K562 (cell line): ENCODE results near the gene MEF2D. TPM values are rescaled to one million over a fixed set of nuclear protein-coding genes. Genes with fewer than 3 reads are reported as not detected.
A peak's percentile ranks its signal among the peaks of the same experiment; 100 is the strongest.

ENCODE experiments used
- ATAC-seq: fragments of 200-7000 bp; cut with Tn5 transposase; 3 replicates; pipeline ENCODE4 v1.9.1; 2020; ENCODE audit warnings: moderate library complexity
- BruUV-seq: library from RNA; stranded (reverse); fragments of 400-500 nt; replicated peaks from 2 replicates; lab custom pipeline; 2021; lab: Mats Ljungman, UMichigan
- CTCF ChIA-PET: fragments of 300-600 bp; formaldehyde crosslinking; extraction: SDS; loops from one replicate; lab custom pipeline; 2021; ENCODE audit warnings: low intra/inter-chr PET ratio; lab: Yijun Ruan, JAX
- POLR2A ChIA-PET: fragments of 300-600, 350-650 bp; sonication (Branson Sonifier 250); formaldehyde crosslinking; extraction: SDS; loops from one replicate; lab custom pipeline; 2021; ENCODE audit warnings: antibody characterized with exemption, inconsistent platforms; lab: Yijun Ruan, JAX
- DNase-seq, 4 experiments: peaks; one replicate each; pipeline versions ENCODE4 v3.0.0 to v3.0.0-alpha.2; 2011 to 2018; ENCODE audit warnings: low spot score in 3 of 4, mixed read lengths in 3 of 4; ENCODE audit errors: extremely low read depth in 1 of 4
- FAIRE-seq: peaks from 2 replicates; lab custom pipeline; 2011; peaks lifted over from hg19 to GRCh38; lab: Jason Lieb, UNC
- H2AFZ ChIP-seq: 2 replicates; pipeline ENCODE4 v1.6.0; 2011; ENCODE audit warnings: low read depth, low read length, control low read depth, inconsistent platforms
- H3K27ac ChIP-seq: fragments of 200-600 bp; 3 replicates; pipeline ENCODE4 v1.8.0; 2011; ENCODE audit warnings: low read depth, mild to moderate bottlenecking, control low read depth, inconsistent platforms, low read length, moderate library complexity, mixed read lengths; ENCODE audit errors: extremely low read depth
- H3K27me3 ChIP-seq, 2 experiments: fragments of 300-600 bp in 1 of 2; 2 replicates in 1 of 2; 3 replicates in 1 of 2; pipeline versions ENCODE4 v1.6.0 to v1.8.0; 2011; ENCODE audit warnings: inconsistent platforms in 2 of 2, low read length in 2 of 2, mild to moderate bottlenecking in 1 of 2, mixed read lengths in 1 of 2, moderate library complexity in 1 of 2; ENCODE audit not compliant: control insufficient read depth in 2 of 2, insufficient read depth in 2 of 2
- H3K36me3 ChIP-seq: fragments of 300-600 bp; 3 replicates; pipeline ENCODE4 v1.8.0; 2011; ENCODE audit warnings: mild to moderate bottlenecking, low read length, inconsistent platforms; ENCODE audit not compliant: control insufficient read depth, insufficient read depth
- H3K4me1 ChIP-seq, 2 experiments: fragments of 200-600 bp in 1 of 2; replicated peaks in 1 of 2; 2 replicates in 1 of 2; 3 replicates in 1 of 2; pipeline versions ENCODE4 v1.5.1 to v1.8.0; 2011; ENCODE audit warnings: inconsistent platforms in 2 of 2, low read length in 2 of 2, mild to moderate bottlenecking in 1 of 2, mixed read lengths in 1 of 2, moderate library complexity in 1 of 2; ENCODE audit not compliant: control insufficient read depth in 2 of 2, insufficient read depth in 2 of 2
- H3K4me2 ChIP-seq: 2 replicates; pipeline ENCODE4 v1.6.1; 2011; ENCODE audit warnings: low read length, control low read depth, inconsistent platforms, mixed read lengths; ENCODE audit not compliant: insufficient read depth
- H3K4me3 ChIP-seq: fragments of 200-600 bp; sonication (generic), shearing (Covaris generic); 2 replicates; pipeline ENCODE4 v1.5.1; 2016; ENCODE audit warnings: control low read depth, inconsistent platforms
- H3K79me2 ChIP-seq: fragments of 200-600 bp; 3 replicates; pipeline ENCODE4 v1.8.0; 2011; ENCODE audit warnings: low read length, inconsistent platforms; ENCODE audit not compliant: control insufficient read depth, insufficient read depth
- H3K9ac ChIP-seq, 2 experiments: 2 replicates each; pipeline versions ENCODE4 v1.6.0 to v1.6.1; 2011; ENCODE audit warnings: low read depth in 2 of 2, low read length in 2 of 2, control low read depth in 1 of 2, inconsistent platforms in 1 of 2, mild to moderate bottlenecking in 1 of 2, mixed read lengths in 1 of 2; ENCODE audit not compliant: insufficient read depth in 1 of 2
- H3K9me1 ChIP-seq: one replicate; pipeline ENCODE4 v1.6.0; 2011; ENCODE audit warnings: inconsistent platforms, mild to moderate bottlenecking, low read length, moderate library complexity; ENCODE audit not compliant: control insufficient read depth, insufficient read depth
- H3K9me3 ChIP-seq: replicated peaks from 2 replicates; pipeline ENCODE4 v1.5.1; 2011; ENCODE audit warnings: low read depth, low read length, inconsistent platforms; ENCODE audit not compliant: control insufficient read depth, insufficient read depth
- H4K20me1 ChIP-seq: replicated peaks from 2 replicates; pipeline ENCODE4 v1.6.1; 2011; ENCODE audit warnings: low read length, inconsistent platforms, mixed read lengths; ENCODE audit not compliant: control insufficient read depth, insufficient read depth
- ATF3 ChIP-seq, 2 experiments: fragments of 450-650 bp in 1 of 2; sonication (generic) in 1 of 2; formaldehyde crosslinking in 1 of 2; IDR thresholded peaks in 1 of 2; conservative IDR thresholded peaks in 1 of 2; 2 replicates each; pipeline versions ENCODE4 v1.6.1 to v1.8.1; 2016 to 2023; ENCODE audit warnings: mild to moderate bottlenecking in 2 of 2, moderate library complexity in 2 of 2, inconsistent platforms in 1 of 2, missing genetic modification reagents in 1 of 2
- ATF4 ChIP-seq: fragments of 450-650 bp; formaldehyde crosslinking; IDR thresholded peaks from 2 replicates; pipeline ENCODE4 v1.4.0; 2022; ENCODE audit warnings: mild to moderate bottlenecking, moderate library complexity
- FOXM1 ChIP-seq, 2 experiments: fragments of 450-650 bp in 1 of 2; sonication (generic) in 1 of 2; formaldehyde crosslinking in 1 of 2; IDR thresholded peaks; 2 replicates each; pipeline versions ENCODE4 v1.6.1 to v1.9.0; 2017 to 2022; ENCODE audit warnings: low read depth in 2 of 2, mild to moderate bottlenecking in 2 of 2, missing genetic modification reagents in 1 of 2, moderate library complexity in 1 of 2
- NR2C2 ChIP-seq, 2 experiments: fragments of 200-800 bp in 1 of 2; sonication (Bioruptor generic) in 1 of 2; sonication (generic) in 1 of 2; formaldehyde crosslinking in 1 of 2; IDR thresholded peaks; 2 replicates each; pipeline versions ENCODE4 v1.6.1 to v1.8.0; 2016 to 2022; ENCODE audit warnings: mild to moderate bottlenecking in 1 of 2, missing compliant biosample characterization in 1 of 2, missing genetic modification characterization in 1 of 2, missing genetic modification reagents in 1 of 2
- SNIP1 ChIP-seq: fragments of 450-650 bp; IDR thresholded peaks from 2 replicates; pipeline ENCODE4 v1.7.1; 2017; ENCODE audit warnings: low read depth, mild to moderate bottlenecking
- ZNF175 ChIP-seq: fragments of 200-800 bp; sonication (Bioruptor generic); IDR thresholded peaks from 2 replicates; pipeline ENCODE4 v1.6.1; 2016; ENCODE audit warnings: low read depth, mild to moderate bottlenecking, missing genetic modification characterization, missing compliant biosample characterization
- ZNF444 ChIP-seq: fragments of 250-450 bp; sonication (Bioruptor Pico); IDR thresholded peaks from 2 replicates; pipeline ENCODE4 v1.4.0; 2020; ENCODE audit warnings: mild to moderate bottlenecking, moderate library complexity
- WGBS: fragments of 100-300 bp; shearing (Covaris generic); methylation state at CpG from one replicate; pipeline ENCODE4 v1.1.6; 2016; ENCODE audit warnings: low coverage, mixed read lengths; ENCODE audit not compliant: insufficient coverage; ENCODE audit errors: missing lambda C conversion rate; 5-methylcytosine and 5-hydroxymethylcytosine counted together
- in situ Hi-C: fragments of 300-500 bp; cut with MboI; formaldehyde crosslinking; loops from 4 replicates; pipeline ENCODE4 v1.15.0; 2018; ENCODE audit warnings: inconsistent platforms, mixed read lengths
- intact Hi-C: fragments of 100-400 bp; cut with micrococcal nuclease; formaldehyde crosslinking; loops from 2 replicates; pipeline ENCODE4 v1.14.2; 2022
- polyA plus RNA-seq, 8 experiments: library from polyadenylated mRNA; depleted of rRNA in 4 of 8; stranded (reverse) in 5 of 8; unstranded in 3 of 8; fragments of >200 nt; fragmentation: Nextera tagmentation in 2 of 8; fragmentation: Illumina TruSeq in 1 of 8; extraction: Ambion mirVana in 2 of 8; extraction: Trizol in 1 of 8; gene quantifications; 2 replicates each; pipeline versions ENCODE4 v1.2.1 to v1.2.3, GENCODE V29; 2011 to 2014; ENCODE audit warnings: inconsistent platforms in 1 of 8, missing spikeins in 1 of 8
- total RNA-seq, 7 experiments: library from RNA; depleted of rRNA in 6 of 7; stranded (reverse); fragments of >200 nt in 6 of 7; fragmentation: Illumina TruSeq in 2 of 7; extraction: Trizol in 2 of 7; gene quantifications; 2 replicates each; pipeline versions ENCODE4 v1.2.1 to v1.2.3, GENCODE V29; 2011 to 2021; ENCODE audit warnings: low replicate concordance in 1 of 7
- TF ChIP-seq, protein P1 (sequence below): fragments of 250-450 bp; sonication (Bioruptor Pico); IDR thresholded peaks from 2 replicates; pipeline ENCODE4 v1.4.0; 2020; ENCODE audit warnings: mild to moderate bottlenecking, moderate library complexity

MEF2D gene
- total and polyA plus RNA-seq, 9 of the 15 experiments (the other 6 are each of a cell fraction or from before 2014, with no cell fraction given), result 0.10 to 19.5 (median 2.6) TPM

DNA sequence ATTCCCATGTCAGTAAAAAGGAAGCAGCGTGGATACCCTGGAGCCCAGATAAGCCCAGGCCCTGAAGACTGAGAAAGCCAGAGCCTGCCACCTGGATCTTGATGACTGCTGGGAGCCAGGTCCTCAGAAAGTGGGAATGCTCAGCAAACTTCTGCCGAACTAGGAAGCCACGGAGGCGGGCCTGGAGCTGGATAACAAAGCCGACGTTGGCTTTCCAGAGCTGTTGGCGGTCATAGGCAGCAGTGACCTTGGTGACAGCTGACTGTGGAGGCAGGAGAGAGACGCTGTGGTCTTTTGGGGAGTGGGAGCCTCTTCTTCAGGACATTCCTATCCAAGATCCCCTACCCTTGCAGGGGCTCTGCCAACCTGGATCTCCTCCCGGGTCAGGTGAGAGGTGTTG is 47.4 kb upstream of the MEF2D start:
- no peak overlapping the region for H3K4me3 ChIP-seq
- no peak overlapping the region for H3K4me2 ChIP-seq
- no peak for TF ChIP-seq ZNF175 (CRISPR knock-in tag)
- no peaks in the 10 kb centered on the region for H3K27me3 ChIP-seq
- WGBS, result 82% methylated on average over 9 of the region's 9 CpGs
- no peaks in the 10 kb centered on the region for H4K20me1 ChIP-seq
- ChIA-PET CTCF (no interaction called here), POLR2A (interaction anchor here (0.6 kb wide), 2 partner anchors 51 to 96 kb away, joined by 3 to 4 read pairs; no protein-coding TSS in a partner anchor)
- BruUV-seq, result no TSS peak
- no peak for DNase-seq
- in situ Hi-C loops (no loop called here), intact Hi-C loops (loop anchor here (10.0 kb wide), 1 partner anchor 63 kb away; no protein-coding TSS in a partner anchor)
- no peaks in the 10 kb centered on the region for H3K9me3 ChIP-seq
- H2AFZ ChIP-seq, result no peak overlapping the region
- peak overlapping the region in 1 of 2 experiments; percentile 57; a peak in 1 of 4 replicates for H3K9ac ChIP-seq
- H3K9me1 ChIP-seq, result no peaks in the 10 kb centered on the region
- no peaks in the 10 kb centered on the region for H3K79me2 ChIP-seq
- peaks cover 35% of the 10 kb centered on the region; the same call in 2 of the 3 replicates for H3K36me3 ChIP-seq
- H3K27ac ChIP-seq, result no peak overlapping the region
- no peak for ATAC-seq
- no peaks in the 10 kb centered on the region for H3K4me1 ChIP-seq
- FAIRE-seq, result no peak

DNA sequence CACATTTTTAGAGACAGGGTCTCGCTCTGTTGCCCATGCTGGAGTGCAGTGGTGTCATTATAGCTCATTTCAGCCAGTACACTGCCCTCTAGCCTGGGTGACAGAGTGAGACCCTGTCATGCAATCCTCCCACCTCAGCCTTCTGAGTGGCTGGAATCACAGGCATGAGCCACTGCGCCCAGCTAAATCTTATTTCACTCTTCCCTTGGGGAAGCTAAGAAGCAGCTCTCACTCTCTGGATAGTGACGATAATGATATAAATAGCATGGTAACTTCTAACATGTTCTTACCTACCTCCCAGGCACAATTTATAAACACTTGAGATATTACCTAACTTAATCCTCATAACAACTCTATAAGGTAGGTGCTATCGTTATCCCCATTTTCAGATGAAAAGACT is 46.9 kb upstream of the MEF2D start:
- Histone ChIP-seq H3K27me3 (no peaks in the 10 kb centered on the region), H3K9me3 (no peaks in the 10 kb centered on the region), H3K36me3 (peaks cover 35% of the 10 kb centered on the region; the same call in 2 of the 3 replicates), H4K20me1 (no peaks in the 10 kb centered on the region), H3K9me1 (no peaks in the 10 kb centered on the region), H3K4me3 (no peak overlapping the region), H3K4me1 (no peaks in the 10 kb centered on the region), H3K4me2 (no peak overlapping the region), H2AFZ (no peak overlapping the region), H3K27ac (no peak overlapping the region), H3K79me2 (no peaks in the 10 kb centered on the region), H3K9ac (no peak overlapping the region)
- FAIRE-seq (no peak), DNase-seq (no peak), ATAC-seq (no peak)
- intact Hi-C loops (loop anchor here (10.0 kb wide), 1 partner anchor 63 kb away; no protein-coding TSS in a partner anchor), in situ Hi-C loops (no loop called here)
- 77% methylated on average over 4 of the region's 4 CpGs for WGBS
- BruUV-seq, result no TSS peak
- CTCF ChIA-PET, result no interaction called here
- no peak for TF ChIP-seq FOXM1 (IDR thresholded peaks at IDR 0.05; ENCODE audit: low read depth)
- TF ChIP-seq FOXM1 (CRISPR knock-in tag; IDR thresholded peaks at IDR 0.05; ENCODE audit: low read depth), result no peak
- no peak for TF ChIP-seq NR2C2 (CRISPR knock-in tag; IDR thresholded peaks at IDR 0.05)
- TF ChIP-seq NR2C2 (tag; IDR thresholded peaks at IDR 0.05), result no peak
- TF ChIP-seq SNIP1, result no peak
- no peak for TF ChIP-seq ATF3 (IDR thresholded peaks at IDR 0.05)
- TF ChIP-seq ATF3 (CRISPR knock-in tag; conservative IDR thresholded peaks at IDR 0.05), result no peak
- TF ChIP-seq ATF4 (CRISPR knock-in tag), result no peak
- TF ChIP-seq, protein P1, sequence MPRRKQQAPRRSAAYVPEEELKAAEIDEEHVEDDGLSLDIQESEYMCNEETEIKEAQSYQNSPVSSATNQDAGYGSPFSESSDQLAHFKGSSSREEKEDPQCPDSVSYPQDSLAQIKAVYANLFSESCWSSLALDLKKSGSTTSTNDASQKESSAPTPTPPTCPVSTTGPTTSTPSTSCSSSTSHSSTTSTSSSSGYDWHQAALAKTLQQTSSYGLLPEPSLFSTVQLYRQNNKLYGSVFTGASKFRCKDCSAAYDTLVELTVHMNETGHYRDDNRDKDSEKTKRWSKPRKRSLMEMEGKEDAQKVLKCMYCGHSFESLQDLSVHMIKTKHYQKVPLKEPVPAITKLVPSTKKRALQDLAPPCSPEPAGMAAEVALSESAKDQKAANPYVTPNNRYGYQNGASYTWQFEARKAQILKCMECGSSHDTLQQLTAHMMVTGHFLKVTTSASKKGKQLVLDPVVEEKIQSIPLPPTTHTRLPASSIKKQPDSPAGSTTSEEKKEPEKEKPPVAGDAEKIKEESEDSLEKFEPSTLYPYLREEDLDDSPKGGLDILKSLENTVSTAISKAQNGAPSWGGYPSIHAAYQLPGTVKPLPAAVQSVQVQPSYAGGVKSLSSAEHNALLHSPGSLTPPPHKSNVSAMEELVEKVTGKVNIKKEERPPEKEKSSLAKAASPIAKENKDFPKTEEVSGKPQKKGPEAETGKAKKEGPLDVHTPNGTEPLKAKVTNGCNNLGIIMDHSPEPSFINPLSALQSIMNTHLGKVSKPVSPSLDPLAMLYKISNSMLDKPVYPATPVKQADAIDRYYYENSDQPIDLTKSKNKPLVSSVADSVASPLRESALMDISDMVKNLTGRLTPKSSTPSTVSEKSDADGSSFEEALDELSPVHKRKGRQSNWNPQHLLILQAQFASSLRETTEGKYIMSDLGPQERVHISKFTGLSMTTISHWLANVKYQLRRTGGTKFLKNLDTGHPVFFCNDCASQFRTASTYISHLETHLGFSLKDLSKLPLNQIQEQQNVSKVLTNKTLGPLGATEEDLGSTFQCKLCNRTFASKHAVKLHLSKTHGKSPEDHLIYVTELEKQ (CRISPR knock-in tag), result no peak
- no peak for TF ChIP-seq ZNF444 (CRISPR knock-in tag)
- POLR2A ChIA-PET, result interaction anchor here (0.6 kb wide), 2 partner anchors 50 to 97 kb away, joined by 3 to 4 read pairs; no protein-coding TSS in a partner anchor
